ENCODE measurements around the gene SYNJ2. TPM values are rescaled to one million over a fixed set of nuclear protein-coding genes. Genes with fewer than 3 reads are reported as not detected.
"Not testable (repeated sequence)": the region's sequence is repeated elsewhere in the genome, so short reads cannot be mapped to it uniquely, and the experiment has no call there.

Gene SYNJ2
- total and polyA plus RNA-seq, 2 of the 4 experiments (the other 2 are of a cell fraction): 40.8 to 45.2 TPM

DNA sequence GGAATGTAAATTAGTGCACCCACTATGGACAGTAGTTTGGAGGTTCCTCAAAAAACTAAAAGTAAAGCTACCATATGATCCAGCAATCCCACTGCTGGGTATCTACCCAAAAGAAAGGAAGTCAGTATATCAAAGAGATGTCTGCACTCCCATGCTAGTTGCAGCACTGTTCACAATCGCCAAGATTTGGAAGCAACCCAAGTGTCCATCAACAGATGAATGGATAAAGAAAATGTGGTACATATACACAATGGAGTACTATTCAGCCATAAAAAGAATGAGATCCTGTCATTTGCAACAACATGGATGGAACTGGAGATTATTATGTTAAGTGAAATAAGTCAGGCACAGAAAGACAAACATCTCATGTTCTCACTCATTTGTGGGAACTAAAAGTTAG is 30.8 kb upstream of the SYNJ2 start:
- H3K4me2 ChIP-seq (ENCODE audit: low read depth, low read length); H4K5ac ChIP-seq (ENCODE audit: low read depth, low read length); H3K27ac ChIP-seq (ENCODE audit: insufficient read depth, low read length); H4K20me1 ChIP-seq (ENCODE audit: insufficient read depth, low read length); intact Hi-C loops (cut with micrococcal nuclease); H2AK5ac ChIP-seq (ENCODE audit: low read depth, low read length); H3K9ac ChIP-seq (ENCODE audit: low read depth, low read length); H3K79me1 ChIP-seq (ENCODE audit: low read depth in 1 of 2, low read length in 2 of 2); dilution Hi-C loops (cut with HindIII; ENCODE audit: low sequenced_read_pairs, unreplicated experiment); H2BK15ac ChIP-seq (ENCODE audit: low read depth, low read length); POLR2A ChIA-PET (ENCODE audit: unreplicated experiment); BruUV-seq (replicated peaks); H3K4me1 ChIP-seq (ENCODE audit: control insufficient read depth, insufficient read depth, low read length); CTCF ChIA-PET; H3K14ac ChIP-seq (replicated peaks; ENCODE audit: low read depth, low read length); H3K27me3 ChIP-seq (ENCODE audit: control insufficient read depth, insufficient read depth, low read length); H3K9me1 ChIP-seq (ENCODE audit: insufficient read depth, low read length); H3K4me3 ChIP-seq (ENCODE audit: insufficient read depth, low read depth, low read length); H2AFZ ChIP-seq (replicated peaks; ENCODE audit: low read length, poor library complexity); H2BK120ac ChIP-seq (ENCODE audit: low read depth, low read length); H3K9me3 ChIP-seq (ENCODE audit: control insufficient read depth, insufficient read depth, low read length); H3K23ac ChIP-seq (ENCODE audit: low read depth, low read length); H4K91ac ChIP-seq (ENCODE audit: insufficient read depth, low read depth, low read length); H3K56ac ChIP-seq (ENCODE audit: extremely low read depth, insufficient read depth, low read length); DNase-seq; H3K4ac ChIP-seq (ENCODE audit: low read depth, low read length); H2BK5ac ChIP-seq (ENCODE audit: low read depth, low read length, poor library complexity, severe bottlenecking); H2BK20ac ChIP-seq (ENCODE audit: low read depth, low read length); H3K18ac ChIP-seq (ENCODE audit: low read depth, low read length); H2AK9ac ChIP-seq (replicated peaks; ENCODE audit: low read depth, low read length, poor library complexity); in situ Hi-C loops (cut with MboI; ENCODE audit: low sequenced_read_pairs); ATAC-seq (ENCODE audit: low read depth); H4K8ac ChIP-seq (ENCODE audit: low read depth in 2 of 2, low read length in 2 of 2); H3K36me3 ChIP-seq (ENCODE audit: control insufficient read depth, insufficient read depth, low read length): not testable (repeated sequence)
- no CpG with 5 or more reads among the region's 1 CpG for WGBS, 2 experiments (ENCODE audit: extremely low coverage in 2 of 2, insufficient read length in 1 of 2)
